ENCODE results near the gene IGF2BP2.

The IGF2BP2 gene

DNA sequence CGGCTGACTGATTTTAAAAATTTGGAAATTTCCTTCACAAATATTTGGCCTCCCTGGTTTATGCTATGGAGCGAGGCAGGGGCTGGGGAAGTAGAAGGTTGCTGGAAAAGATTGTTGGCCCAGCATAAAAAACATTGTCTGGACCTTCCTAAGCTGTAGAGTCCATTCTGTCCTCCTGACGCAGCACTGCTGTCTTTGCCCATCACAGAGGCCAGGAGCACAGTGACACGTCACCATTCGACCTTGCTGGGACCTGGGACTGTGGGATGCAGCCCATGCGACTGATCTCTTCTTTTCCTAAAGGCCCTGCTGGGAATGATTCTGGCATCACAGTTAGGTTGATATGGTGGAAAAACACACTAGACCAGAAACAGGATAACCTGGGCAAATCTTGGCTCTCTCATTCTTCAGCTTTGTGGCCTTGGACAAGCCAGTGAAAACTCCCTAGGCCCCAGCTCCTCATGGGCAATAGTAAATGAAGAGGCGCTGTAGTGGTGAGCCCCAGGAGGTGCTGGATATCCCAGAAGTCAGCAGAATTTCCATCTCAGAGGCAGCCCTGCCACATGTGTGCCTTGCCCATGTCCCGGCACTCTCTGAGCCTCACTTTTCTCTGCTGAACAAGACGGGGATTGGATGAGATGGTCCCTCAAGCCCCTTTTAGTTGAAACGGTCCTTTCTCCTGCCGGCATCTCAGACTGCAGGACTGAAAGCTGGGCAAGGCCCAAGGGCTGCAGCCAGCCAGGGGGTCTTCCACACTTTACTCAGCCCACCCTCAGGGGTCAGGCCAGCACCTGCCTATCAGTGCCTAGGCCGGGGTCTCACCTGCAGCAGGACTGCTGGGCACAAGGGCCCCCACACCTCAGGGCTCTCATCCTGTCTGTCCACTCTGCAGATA lies 169.2 kb downstream of the IGF2BP2 start:
- no peaks in the 10 kb centered on the region for H3K27me3 ChIP-seq (ENCODE audit: insufficient read depth, low read length)
- H2AK5ac ChIP-seq (ENCODE audit: low read length) = no peak overlapping the region
- no peak overlapping the region for H3K14ac ChIP-seq (ENCODE audit: low read length)
- peak in 1 of 2 donors; percentile 23 for DNase-seq
- WGBS (ENCODE audit: extremely low coverage, insufficient coverage, insufficient read length) = no CpG with 5 or more reads among the region's 12 CpGs
- H3K79me2 ChIP-seq (ENCODE audit: control insufficient read depth, insufficient read depth, low read length, poor library complexity) = no peaks in the 10 kb centered on the region
- H2BK12ac ChIP-seq (ENCODE audit: low read length) = no peak overlapping the region
- H3K9ac ChIP-seq (ENCODE audit: low read length) = no peak overlapping the region
- no peaks in the 10 kb centered on the region for H3K9me3 ChIP-seq (ENCODE audit: insufficient read depth, low read depth, low read length)
- no peak overlapping the region for H3K4me2 ChIP-seq (ENCODE audit: low read length)
- peaks cover 64 to 70% of the 10 kb centered on the region in 2 experiments for H3K36me3 ChIP-seq (ENCODE audit: control insufficient read depth in 1 of 2, insufficient read depth in 2 of 2, low read length in 2 of 2)
- H2BK5ac ChIP-seq (ENCODE audit: low read depth, low read length, poor library complexity) = no peak overlapping the region
- H3K4me3 ChIP-seq (ENCODE audit: low read depth, low read length) = no peak overlapping the region
- peaks cover 12 to 15% of the 10 kb centered on the region in 2 experiments for H3K4me1 ChIP-seq (ENCODE audit: control insufficient read depth in 1 of 2, insufficient read depth in 2 of 2, low read length in 2 of 2)
- H4K8ac ChIP-seq (ENCODE audit: low read depth, low read length) = no peak overlapping the region
- H3K23ac ChIP-seq (ENCODE audit: low read length) = no peak overlapping the region
- no peak overlapping the region for H3K18ac ChIP-seq (ENCODE audit: low read length)
- H3K4ac ChIP-seq (ENCODE audit: low read depth, low read length) = no peak overlapping the region
- H3K79me1 ChIP-seq (ENCODE audit: low read length) = no peaks in the 10 kb centered on the region
- H4K91ac ChIP-seq (ENCODE audit: low read depth, low read length) = no peak overlapping the region
- H3K27ac ChIP-seq (ENCODE audit: low read depth, low read length) = peak overlapping the region; percentile 24
- H2AFZ ChIP-seq (ENCODE audit: insufficient read depth, low read length, poor library complexity) = no peak overlapping the region
- no peak overlapping the region for H2BK120ac ChIP-seq (ENCODE audit: insufficient read depth, low read length, poor library complexity)
- no peak overlapping the region for H4K12ac ChIP-seq (ENCODE audit: low read depth, low read length)

DNA sequence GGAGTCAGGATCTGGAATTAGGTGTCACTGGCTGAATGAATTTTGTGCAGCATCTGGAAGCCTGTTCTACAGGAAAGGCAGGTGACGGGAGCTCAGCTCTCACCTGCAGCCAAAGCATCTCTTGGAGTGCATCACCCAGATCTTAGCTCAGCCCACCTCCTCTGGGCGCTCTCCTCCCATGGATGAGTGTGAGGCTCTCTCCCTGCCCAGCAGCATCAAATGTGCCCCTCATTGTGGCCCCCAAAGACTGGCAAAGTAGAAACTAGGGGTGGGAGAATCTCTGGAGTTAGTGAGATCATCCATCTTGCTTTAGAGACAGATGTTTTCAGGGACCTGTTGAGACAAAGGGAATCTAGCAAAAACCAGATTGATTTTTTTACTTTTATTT lies 170.1 kb downstream of the IGF2BP2 start:
- Histone ChIP-seq H3K79me2 (ENCODE audit: control insufficient read depth, insufficient read depth, low read length, poor library complexity) (no peaks in the 10 kb centered on the region), H3K4me1 (ENCODE audit: control insufficient read depth in 1 of 2, insufficient read depth in 2 of 2, low read length in 2 of 2) (peaks cover 12 to 15% of the 10 kb centered on the region in 2 experiments), H3K14ac (ENCODE audit: low read length) (no peak overlapping the region), H3K9ac (ENCODE audit: low read length) (no peak overlapping the region), H3K27ac (ENCODE audit: low read depth, low read length) (no peak overlapping the region), H3K4me3 (ENCODE audit: low read depth, low read length) (no peak overlapping the region), H3K18ac (ENCODE audit: low read length) (no peak overlapping the region), H4K8ac (ENCODE audit: low read depth, low read length) (no peak overlapping the region), H4K12ac (ENCODE audit: low read depth, low read length) (no peak overlapping the region), H3K4ac (ENCODE audit: low read depth, low read length) (no peak overlapping the region), H2BK5ac (ENCODE audit: low read depth, low read length, poor library complexity) (no peak overlapping the region), H3K23ac (ENCODE audit: low read length) (no peak overlapping the region), H3K9me3 (ENCODE audit: insufficient read depth, low read depth, low read length) (no peaks in the 10 kb centered on the region), H2AFZ (ENCODE audit: insufficient read depth, low read length, poor library complexity) (no peak overlapping the region), H3K79me1 (ENCODE audit: low read length) (no peaks in the 10 kb centered on the region), H2BK12ac (ENCODE audit: low read length) (no peak overlapping the region), H3K4me2 (ENCODE audit: low read length) (no peak overlapping the region), H2BK120ac (ENCODE audit: insufficient read depth, low read length, poor library complexity) (no peak overlapping the region), H4K91ac (ENCODE audit: low read depth, low read length) (no peak overlapping the region), H3K27me3 (ENCODE audit: insufficient read depth, low read length) (no peaks in the 10 kb centered on the region), H3K36me3 (ENCODE audit: control insufficient read depth in 1 of 2, insufficient read depth in 2 of 2, low read length in 2 of 2) (peaks cover 62 to 67% of the 10 kb centered on the region in 2 experiments), H2AK5ac (ENCODE audit: low read length) (no peak overlapping the region)
- WGBS (ENCODE audit: extremely low coverage, insufficient coverage, insufficient read length) = no CpG with 5 or more reads among the region's 2 CpGs
- DNase-seq = peak; percentile 85 to 87

DNA sequence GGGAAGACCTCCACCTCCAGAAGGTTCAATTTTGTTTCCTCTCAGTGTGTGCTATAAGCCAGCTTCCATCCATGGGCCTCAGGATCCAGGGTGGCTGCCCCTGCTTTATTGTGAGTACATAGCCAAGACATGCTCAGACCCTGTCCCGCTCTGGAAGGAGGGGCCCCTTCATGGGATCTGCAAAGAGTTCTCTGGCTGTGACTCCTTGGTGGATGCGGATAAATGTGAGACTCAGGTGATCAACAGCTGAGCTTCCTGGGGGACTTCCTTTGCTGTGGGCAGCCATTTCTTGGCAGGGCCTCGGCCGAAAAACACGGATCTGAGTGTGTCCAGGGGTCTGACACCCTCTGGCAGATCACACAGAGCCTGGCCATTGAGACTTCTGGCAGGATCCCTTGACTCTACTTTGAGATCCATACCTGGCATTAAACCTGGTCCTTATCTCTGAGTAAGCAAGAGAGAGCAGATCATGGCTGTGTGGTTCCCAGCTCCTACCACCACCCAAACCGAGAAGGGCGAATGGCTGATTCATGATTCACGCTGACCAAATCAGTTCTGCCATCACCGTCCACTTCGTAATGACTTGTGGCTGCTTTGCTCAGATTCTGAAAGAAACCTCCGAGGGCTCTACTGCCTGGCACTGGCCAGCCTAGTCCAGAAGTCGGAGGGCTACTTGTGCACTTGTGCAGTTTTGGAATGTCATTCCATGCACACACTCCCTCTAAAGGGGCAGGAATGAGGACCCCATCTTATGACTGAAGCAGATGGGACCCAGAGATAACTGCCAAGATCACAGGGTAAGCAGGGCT lies 170.7 kb downstream of the IGF2BP2 start:
- H3K23ac ChIP-seq (ENCODE audit: low read length) = no peak overlapping the region
- peaks cover 12 to 15% of the 10 kb centered on the region in 2 experiments for H3K4me1 ChIP-seq (ENCODE audit: control insufficient read depth in 1 of 2, insufficient read depth in 2 of 2, low read length in 2 of 2)
- no peak overlapping the region for H3K4me2 ChIP-seq (ENCODE audit: low read length)
- no peaks in the 10 kb centered on the region for H3K27me3 ChIP-seq (ENCODE audit: insufficient read depth, low read length)
- no peak overlapping the region for H2BK12ac ChIP-seq (ENCODE audit: low read length)
- H4K91ac ChIP-seq (ENCODE audit: low read depth, low read length) = no peak overlapping the region
- H3K4me3 ChIP-seq (ENCODE audit: low read depth, low read length) = no peak overlapping the region
- no peaks in the 10 kb centered on the region for H3K9me3 ChIP-seq (ENCODE audit: insufficient read depth, low read depth, low read length)
- no peak overlapping the region for H2AFZ ChIP-seq (ENCODE audit: insufficient read depth, low read length, poor library complexity)
- H3K9ac ChIP-seq (ENCODE audit: low read length) = no peak overlapping the region
- H3K79me2 ChIP-seq (ENCODE audit: control insufficient read depth, insufficient read depth, low read length, poor library complexity) = no peaks in the 10 kb centered on the region
- H3K36me3 ChIP-seq (ENCODE audit: control insufficient read depth in 1 of 2, insufficient read depth in 2 of 2, low read length in 2 of 2) = peaks cover 66 to 72% of the 10 kb centered on the region in 2 experiments
- no peak overlapping the region for H3K4ac ChIP-seq (ENCODE audit: low read depth, low read length)
- H4K8ac ChIP-seq (ENCODE audit: low read depth, low read length) = no peak overlapping the region
- no peak overlapping the region for H4K12ac ChIP-seq (ENCODE audit: low read depth, low read length)
- H3K27ac ChIP-seq (ENCODE audit: low read depth, low read length) = no peak overlapping the region
- WGBS (ENCODE audit: extremely low coverage, insufficient coverage, insufficient read length) = no CpG with 5 or more reads among the region's 12 CpGs
- H2BK5ac ChIP-seq (ENCODE audit: low read depth, low read length, poor library complexity) = no peak overlapping the region
- no peak overlapping the region for H3K14ac ChIP-seq (ENCODE audit: low read length)
- H3K18ac ChIP-seq (ENCODE audit: low read length) = no peak overlapping the region
- no peak overlapping the region for H2AK5ac ChIP-seq (ENCODE audit: low read length)
- no peak overlapping the region for H2BK120ac ChIP-seq (ENCODE audit: insufficient read depth, low read length, poor library complexity)
- peak; percentile 84 to 88 for DNase-seq
- H3K79me1 ChIP-seq (ENCODE audit: low read length) = no peaks in the 10 kb centered on the region

DNA sequence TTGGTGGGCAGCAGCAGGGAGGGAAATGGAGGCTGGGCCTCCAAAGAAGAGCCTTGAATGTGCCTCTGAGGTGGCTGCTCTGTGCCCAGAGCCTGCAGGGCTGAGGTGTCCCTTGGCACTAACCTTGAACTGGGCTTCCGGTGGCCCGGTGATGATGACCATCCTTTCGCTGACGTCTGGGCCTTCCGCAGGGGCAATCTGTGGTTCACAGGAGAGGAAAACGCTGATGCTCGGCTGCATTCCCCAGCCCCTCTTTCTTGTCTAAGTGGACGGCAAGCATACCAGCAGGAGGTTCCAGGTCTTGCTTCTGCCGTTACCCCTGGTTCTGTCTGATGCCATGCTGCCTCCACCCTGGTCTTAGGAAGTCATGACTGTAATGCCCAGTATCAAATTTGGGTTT lies 172.9 kb downstream of the IGF2BP2 start:
- H3K9ac ChIP-seq (ENCODE audit: low read length) = no peak overlapping the region

More for the DNA sequence above, 172.9 kb downstream of the IGF2BP2 start:
- no peak for DNase-seq
- H2BK120ac ChIP-seq (ENCODE audit: insufficient read depth, low read length, poor library complexity) = no peak overlapping the region
- H3K79me2 ChIP-seq (ENCODE audit: control insufficient read depth, insufficient read depth, low read length, poor library complexity) = no peaks in the 10 kb centered on the region
- no peak overlapping the region for H3K18ac ChIP-seq (ENCODE audit: low read length)
- peaks cover under 1 to 10% of the 10 kb centered on the region in 2 experiments for H3K4me1 ChIP-seq (ENCODE audit: control insufficient read depth in 1 of 2, insufficient read depth in 2 of 2, low read length in 2 of 2)
- H4K12ac ChIP-seq (ENCODE audit: low read depth, low read length) = no peak overlapping the region
- H3K9me3 ChIP-seq (ENCODE audit: insufficient read depth, low read depth, low read length) = no peaks in the 10 kb centered on the region
- no peaks in the 10 kb centered on the region for H3K27me3 ChIP-seq (ENCODE audit: insufficient read depth, low read length)
- H2BK5ac ChIP-seq (ENCODE audit: low read depth, low read length, poor library complexity) = no peak overlapping the region
- H2AK5ac ChIP-seq (ENCODE audit: low read length) = no peak overlapping the region
- H3K4ac ChIP-seq (ENCODE audit: low read depth, low read length) = no peak overlapping the region
- no peak overlapping the region for H4K91ac ChIP-seq (ENCODE audit: low read depth, low read length)
- no peak overlapping the region for H3K27ac ChIP-seq (ENCODE audit: low read depth, low read length)
- no peak overlapping the region for H4K8ac ChIP-seq (ENCODE audit: low read depth, low read length)
- H3K36me3 ChIP-seq (ENCODE audit: control insufficient read depth in 1 of 2, insufficient read depth in 2 of 2, low read length in 2 of 2) = peaks cover 69 to 76% of the 10 kb centered on the region in 2 experiments
- H3K14ac ChIP-seq (ENCODE audit: low read length) = no peak overlapping the region
- no peak overlapping the region for H2AFZ ChIP-seq (ENCODE audit: insufficient read depth, low read length, poor library complexity)
- H3K4me2 ChIP-seq (ENCODE audit: low read length) = no peak overlapping the region
- no peak overlapping the region for H3K23ac ChIP-seq (ENCODE audit: low read length)
- no peak overlapping the region for H2BK12ac ChIP-seq (ENCODE audit: low read length)
- H3K4me3 ChIP-seq (ENCODE audit: low read depth, low read length) = no peak overlapping the region
- no CpG with 5 or more reads among the region's 9 CpGs for WGBS (ENCODE audit: extremely low coverage, insufficient coverage, insufficient read length)
- H3K79me1 ChIP-seq (ENCODE audit: low read length) = no peaks in the 10 kb centered on the region
